HG02798 (cell line): ENCODE data around the gene IGLL1.
"Not testable (repeated sequence)": the region's sequence is repeated elsewhere in the genome, so short reads cannot be mapped to it uniquely, and the experiment has no call there.

Experiments
- ATAC-seq: cut with Tn5 transposase; IDR thresholded peaks from one replicate; pipeline ENCODE4 v1.9.1; 2021; ENCODE audit warnings: mild to moderate bottlenecking; ENCODE audit not compliant: unreplicated experiment, poor library complexity

The IGLL1 gene

GRCh38 chr22:23565305-23565914 is 14.7 kb downstream of the IGLL1 start:
- ATAC-seq, result no peak

GRCh38 chr22:23564276-23564675 is 15.8 kb downstream of the IGLL1 start:
- ATAC-seq, result no peak

GRCh38 chr22:23563111-23563510 is 17.0 kb downstream of the IGLL1 start:
- no peak for ATAC-seq

- no peak for ATAC-seq
Measured at GRCh38 chr22:23562186-23562585, 17.9 kb downstream of the IGLL1 start.

- not testable (repeated sequence) for ATAC-seq
Measured at GRCh38 chr22:23561025-23561510, 19.0 kb downstream of the IGLL1 start.

- not testable (repeated sequence) for ATAC-seq
Measured at GRCh38 chr22:23560215-23560614, 19.9 kb downstream of the IGLL1 start.

- ATAC-seq, result no peak
Measured at GRCh38 chr22:23557467-23557866, 22.6 kb downstream of the IGLL1 start.

- ATAC-seq, result no peak
Measured at GRCh38 chr22:23557036-23557435, 23.1 kb downstream of the IGLL1 start.

GRCh38 chr22:23556026-23556620 is 24.0 kb downstream of the IGLL1 start:
- no peak for ATAC-seq

- ATAC-seq, result no peak
Measured at GRCh38 chr22:23555118-23555517, 25.0 kb downstream of the IGLL1 start.

- no peak for ATAC-seq
Measured at GRCh38 chr22:23553924-23554870, 25.9 kb downstream of the IGLL1 start.

- ATAC-seq, result no peak
Measured at GRCh38 chr22:23553438-23553837, 26.7 kb downstream of the IGLL1 start.

- ATAC-seq, result no peak
Measured at GRCh38 chr22:23552573-23552972, 27.5 kb downstream of the IGLL1 start.

- ATAC-seq, result no peak
Measured at GRCh38 chr22:23551385-23551784, 28.7 kb downstream of the IGLL1 start.

- no peak for ATAC-seq
Measured at GRCh38 chr22:23550049-23550650, 29.9 kb downstream of the IGLL1 start.

- ATAC-seq, result no peak
Measured at GRCh38 chr22:23549198-23549595, 30.9 kb downstream of the IGLL1 start.

GRCh38 chr22:23548501-23549197 is 31.4 kb downstream of the IGLL1 start:
- no peak for ATAC-seq

GRCh38 chr22:23547818-23548500 is 32.1 kb downstream of the IGLL1 start:
- ATAC-seq, result no peak

- ATAC-seq, result not testable (repeated sequence)
Measured at GRCh38 chr22:23547382-23547781, 32.7 kb downstream of the IGLL1 start.
